HepG2 (cell line): ENCODE data around the gene ACSL3. TPM values are rescaled to one million over a fixed set of nuclear protein-coding genes. Genes with fewer than 3 reads are reported as not detected.

Source experiments
- ESRRA ChIP-seq: sonication (generic); formaldehyde crosslinking; IDR thresholded peaks from 2 replicates; pipeline ENCODE4 v1.5.1; 2020; ENCODE audit warnings: mild to moderate bottlenecking, low read depth, missing genetic modification reagents
- FOXK2 ChIP-seq: fragments of 450-650 bp; IDR thresholded peaks from 2 replicates; pipeline ENCODE4 v1.6.1; 2016
- MED1 ChIP-seq: sonication (generic); formaldehyde crosslinking; IDR thresholded peaks from 2 replicates; pipeline ENCODE4 v1.4.0; 2020; ENCODE audit warnings: missing genetic modification reagents
- MTA3 ChIP-seq: sonication (generic); formaldehyde crosslinking; IDR thresholded peaks from 2 replicates; pipeline ENCODE4 v1.4.0; 2020; ENCODE audit warnings: missing genetic modification reagents
- MTERF4 ChIP-seq: sonication (generic); formaldehyde crosslinking; IDR thresholded peaks from 2 replicates; pipeline ENCODE4 v1.8.0; 2023; ENCODE audit warnings: mild to moderate bottlenecking, missing genetic modification reagents
- MXD3 ChIP-seq: IDR thresholded peaks from 2 replicates; pipeline ENCODE4 v1.6.1; 2016; ENCODE audit warnings: mild to moderate bottlenecking, missing biosample characterization, missing genetic modification reagents
- MZF1 ChIP-seq: sonication (generic); formaldehyde crosslinking; IDR thresholded peaks from 2 replicates; pipeline ENCODE4 v1.8.1; 2023; ENCODE audit warnings: mild to moderate bottlenecking, missing genetic modification reagents, borderline replicate concordance
- SNAI1 ChIP-seq: sonication (generic); formaldehyde crosslinking; IDR thresholded peaks from 2 replicates; pipeline ENCODE4 v1.5.0; 2020; ENCODE audit warnings: mild to moderate bottlenecking, missing genetic modification reagents, borderline replicate concordance
- YEATS2 ChIP-seq: sonication (generic); formaldehyde crosslinking; IDR thresholded peaks from 2 replicates; pipeline ENCODE4 v1.4.0; 2020; ENCODE audit warnings: missing genetic modification reagents, borderline replicate concordance
- ZBTB44 ChIP-seq: sonication (generic); formaldehyde crosslinking; IDR thresholded peaks from 2 replicates; pipeline ENCODE4 v1.4.0; 2020; ENCODE audit warnings: missing genetic modification reagents
- ZHX2 ChIP-seq, 2 experiments: sonication (generic) in 1 of 2; formaldehyde crosslinking in 1 of 2; IDR thresholded peaks; 2 replicates each; pipeline versions ENCODE4 v1.6.1 to v1.9.0; 2014 to 2022; ENCODE audit warnings: antibody characterized with exemption in 1 of 2, borderline replicate concordance in 1 of 2, inconsistent platforms in 1 of 2, low read depth in 1 of 2, missing genetic modification reagents in 1 of 2
- ZNF253 ChIP-seq: sonication (generic); formaldehyde crosslinking; IDR thresholded peaks from 2 replicates; pipeline ENCODE4 v1.8.0; 2022; ENCODE audit warnings: mild to moderate bottlenecking, missing genetic modification reagents, borderline replicate concordance
- ZNF275 ChIP-seq: sonication (generic); formaldehyde crosslinking; IDR thresholded peaks from 2 replicates; pipeline ENCODE4 v1.8.0; 2022; ENCODE audit warnings: missing genetic modification reagents, mild to moderate bottlenecking, inconsistent platforms, borderline replicate concordance
- ZNF296 ChIP-seq: sonication (generic); formaldehyde crosslinking; conservative IDR thresholded peaks from 2 replicates; pipeline ENCODE4 v1.5.0; 2020; ENCODE audit warnings: mild to moderate bottlenecking, missing genetic modification reagents
- ZNF720 ChIP-seq: sonication (generic); formaldehyde crosslinking; IDR thresholded peaks from 2 replicates; pipeline ENCODE4 v1.4.0; 2020; ENCODE audit warnings: missing genetic modification reagents
- ZNF747 ChIP-seq: sonication (generic); formaldehyde crosslinking; IDR thresholded peaks from 2 replicates; pipeline ENCODE4 v1.8.1; 2023; ENCODE audit warnings: missing genetic modification reagents, mild to moderate bottlenecking, borderline replicate concordance
- ZNF775 ChIP-seq: sonication (generic); formaldehyde crosslinking; IDR thresholded peaks from 2 replicates; pipeline ENCODE4 v1.4.0; 2020; ENCODE audit warnings: missing genetic modification reagents, mild to moderate bottlenecking, moderate library complexity, borderline replicate concordance
- ZSCAN22 ChIP-seq: sonication (generic); formaldehyde crosslinking; IDR thresholded peaks from 2 replicates; pipeline ENCODE4 v1.4.0; 2020; ENCODE audit warnings: mild to moderate bottlenecking, missing genetic modification reagents
- polyA plus RNA-seq, 8 experiments: library from polyadenylated mRNA; depleted of rRNA in 3 of 8; stranded (reverse) in 7 of 8; unstranded in 1 of 8; fragments of >200 nt; fragmentation: Illumina TruSeq in 4 of 8; extraction: Trizol in 4 of 8; gene quantifications; 2 replicates each; pipeline versions ENCODE4 v1.2.1 to v1.2.3, GENCODE V29; 2011 to 2016; ENCODE audit warnings: low read depth in 4 of 8, missing spikeins in 1 of 8, mixed read lengths in 1 of 8; ENCODE audit not compliant: insufficient read depth in 1 of 8
- total RNA-seq, 5 experiments: library from RNA; depleted of rRNA; stranded (reverse); fragments of >200 nt; fragmentation: Illumina TruSeq; extraction: Trizol; gene quantifications; 2 replicates each; pipeline ENCODE4 v1.2.3, GENCODE V29; 2016; ENCODE audit warnings: low read depth in 1 of 5

ACSL3 gene
- total and polyA plus RNA-seq, 2 of the 13 experiments (the other 11 are each of a cell fraction or from before 2014, with no cell fraction given) = 305 to 365 TPM

- peak; percentile 97 for TF ChIP-seq MXD3 (CRISPR knock-in tag)
- no peak for TF ChIP-seq FOXK2
- TF ChIP-seq ZNF253 (CRISPR knock-in tag) = peak; percentile 91; the same call in 1 of the 2 replicates
- no peak for TF ChIP-seq MTA3 (CRISPR knock-in tag)
- 0 out of 2 replicates have a peak, but pooled peaks have one; percentile 44 for TF ChIP-seq SNAI1 (CRISPR knock-in tag)
- TF ChIP-seq ZNF775 (CRISPR knock-in tag) = no peak; the same call in 1 of the 2 replicates
- TF ChIP-seq ZSCAN22 (CRISPR knock-in tag) = no peak
- no peak for TF ChIP-seq MZF1
- peak; percentile 85; the same call in 1 of the 2 replicates for TF ChIP-seq MTERF4 (CRISPR knock-in tag)
- 0 out of 2 replicates have a peak, but pooled peaks have one; percentile 43 for TF ChIP-seq ZNF720
- peak; percentile 72 for TF ChIP-seq ESRRA (CRISPR knock-in tag)
- TF ChIP-seq ZNF275 (CRISPR knock-in tag) = peak; percentile 98
- TF ChIP-seq ZNF747 (CRISPR knock-in tag) = peak; percentile 88; the same call in 1 of the 2 replicates
- TF ChIP-seq ZBTB44 (CRISPR knock-in tag) = peak; percentile 88
- peak; percentile 96 for TF ChIP-seq MED1 (CRISPR knock-in tag)
- peak; percentile 77; the same call in 1 of the 2 replicates for TF ChIP-seq YEATS2 (CRISPR knock-in tag)
- TF ChIP-seq ZNF296 (CRISPR knock-in tag) = no peak
- no peak; the same call in 1 of the 2 replicates for TF ChIP-seq ZHX2 (IDR thresholded peaks at IDR 0.05; ENCODE audit: low read depth)
- peak; percentile 91 for TF ChIP-seq ZHX2 (CRISPR knock-in tag; IDR thresholded peaks at IDR 0.05; ENCODE audit: borderline replicate concordance)
These were observed at the start of gene ACSL3 (continued) for GRCh38 chr2:222860740-222861410.
